Neutrophil (primary cell): Measurements from ENCODE around the gene KIT.

Experiments used
- H3K27ac ChIP-seq: fragments of 200-600 bp; sonication (generic); 2 replicates; pipeline ENCODE4 v1.5.1; 2016; ENCODE audit warnings: mild to moderate bottlenecking, moderate library complexity
- H3K27me3 ChIP-seq: fragments of 200-600 bp; sonication (generic); 2 replicates; pipeline ENCODE4 v1.6.0; 2016; ENCODE audit warnings: mild to moderate bottlenecking
- H3K36me3 ChIP-seq: fragments of 200-600 bp; sonication (generic); 2 replicates; pipeline ENCODE4 v1.5.1; 2017
- H3K4me1 ChIP-seq, 2 experiments: fragments of 200-600 bp in 1 of 2; sonication (generic) in 1 of 2; 1 replicate in 1 of 2; 2 replicates in 1 of 2; pipeline versions ENCODE4 v1.5.1 to v1.6.1; 2013 to 2016; ENCODE audit warnings: low read depth in 1 of 2, low read length in 1 of 2, mild to moderate bottlenecking in 1 of 2, moderate library complexity in 1 of 2; ENCODE audit not compliant: control insufficient read depth in 1 of 2, insufficient read depth in 1 of 2
- H3K4me3 ChIP-seq, 2 experiments: fragments of 200-600 bp in 1 of 2; sonication (generic) in 1 of 2; 1 replicate in 1 of 2; 2 replicates in 1 of 2; pipeline ENCODE4 v1.5.1; 2013 to 2016; ENCODE audit warnings: low read depth in 1 of 2, low read length in 1 of 2, mild to moderate bottlenecking in 1 of 2, moderate library complexity in 1 of 2
- H3K9me3 ChIP-seq: fragments of 200-600 bp; sonication (generic); 2 replicates; pipeline ENCODE4 v1.5.1; 2016
- TF ChIP-seq, protein P1 (sequence below): fragments of 200-600 bp; sonication (generic); IDR thresholded peaks from 2 replicates; pipeline ENCODE4 v1.5.1; 2016; ENCODE audit warnings: antibody characterized with exemption

KIT gene

GRCh38 chr4:54731976-54732375 lies 74.2 kb downstream of the KIT start:
- Histone ChIP-seq H3K4me1 (no peaks in the 10 kb centered on the region), H3K36me3 (no peaks in the 10 kb centered on the region), H3K9me3 (no peaks in the 10 kb centered on the region)

DNA sequence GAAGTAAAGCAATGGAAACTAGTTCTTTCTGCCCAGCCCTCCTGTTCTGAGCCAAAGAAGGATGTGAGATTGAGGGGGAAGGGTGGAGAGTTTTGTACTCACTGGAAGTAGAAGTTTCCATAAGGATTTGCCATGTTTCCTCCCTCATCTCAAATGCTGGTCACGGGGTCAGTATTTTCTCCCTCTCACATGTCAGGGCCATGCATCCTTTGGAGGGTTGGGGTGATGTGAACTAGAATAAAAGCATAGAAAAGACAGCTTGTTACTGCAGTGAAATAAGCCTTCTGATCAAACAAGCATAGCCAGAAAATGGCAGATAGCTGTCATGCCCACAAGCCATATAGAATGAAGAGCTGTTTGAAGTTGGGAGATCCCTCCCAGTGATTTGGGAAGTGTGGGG lies 79.7 kb downstream of the KIT start:
- Histone ChIP-seq H3K4me1 (peaks cover 0 to 5% of the 10 kb centered on the region in 2 experiments), H3K9me3 (no peaks in the 10 kb centered on the region)
- TF ChIP-seq, protein P1, sequence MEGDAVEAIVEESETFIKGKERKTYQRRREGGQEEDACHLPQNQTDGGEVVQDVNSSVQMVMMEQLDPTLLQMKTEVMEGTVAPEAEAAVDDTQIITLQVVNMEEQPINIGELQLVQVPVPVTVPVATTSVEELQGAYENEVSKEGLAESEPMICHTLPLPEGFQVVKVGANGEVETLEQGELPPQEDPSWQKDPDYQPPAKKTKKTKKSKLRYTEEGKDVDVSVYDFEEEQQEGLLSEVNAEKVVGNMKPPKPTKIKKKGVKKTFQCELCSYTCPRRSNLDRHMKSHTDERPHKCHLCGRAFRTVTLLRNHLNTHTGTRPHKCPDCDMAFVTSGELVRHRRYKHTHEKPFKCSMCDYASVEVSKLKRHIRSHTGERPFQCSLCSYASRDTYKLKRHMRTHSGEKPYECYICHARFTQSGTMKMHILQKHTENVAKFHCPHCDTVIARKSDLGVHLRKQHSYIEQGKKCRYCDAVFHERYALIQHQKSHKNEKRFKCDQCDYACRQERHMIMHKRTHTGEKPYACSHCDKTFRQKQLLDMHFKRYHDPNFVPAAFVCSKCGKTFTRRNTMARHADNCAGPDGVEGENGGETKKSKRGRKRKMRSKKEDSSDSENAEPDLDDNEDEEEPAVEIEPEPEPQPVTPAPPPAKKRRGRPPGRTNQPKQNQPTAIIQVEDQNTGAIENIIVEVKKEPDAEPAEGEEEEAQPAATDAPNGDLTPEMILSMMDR = no peak

More at GRCh38 chr4:54731976-54732375, 74.2 kb downstream of the KIT start:
- TF ChIP-seq, protein P1 = no peak
- Histone ChIP-seq H3K27me3 (no peaks in the 10 kb centered on the region), H3K4me3 (no peak overlapping the region), H3K27ac (no peak overlapping the region)

GRCh38 chr4:54741202-54741601 lies 83.4 kb downstream of the KIT start:
- TF ChIP-seq, protein P1 = no peak
- H3K27ac ChIP-seq = no peak overlapping the region
- H3K4me1 ChIP-seq = peaks cover 6 to 19% of the 10 kb centered on the region in 2 experiments
- no peaks in the 10 kb centered on the region for H3K27me3 ChIP-seq
- H3K36me3 ChIP-seq = no peaks in the 10 kb centered on the region
- H3K4me3 ChIP-seq = no peak overlapping the region
- H3K9me3 ChIP-seq = no peaks in the 10 kb centered on the region

More for the DNA sequence above, 79.7 kb downstream of the KIT start:
- no peak overlapping the region for H3K4me3 ChIP-seq
- no peaks in the 10 kb centered on the region for H3K27me3 ChIP-seq
- H3K27ac ChIP-seq = no peak overlapping the region
- no peaks in the 10 kb centered on the region for H3K36me3 ChIP-seq

DNA sequence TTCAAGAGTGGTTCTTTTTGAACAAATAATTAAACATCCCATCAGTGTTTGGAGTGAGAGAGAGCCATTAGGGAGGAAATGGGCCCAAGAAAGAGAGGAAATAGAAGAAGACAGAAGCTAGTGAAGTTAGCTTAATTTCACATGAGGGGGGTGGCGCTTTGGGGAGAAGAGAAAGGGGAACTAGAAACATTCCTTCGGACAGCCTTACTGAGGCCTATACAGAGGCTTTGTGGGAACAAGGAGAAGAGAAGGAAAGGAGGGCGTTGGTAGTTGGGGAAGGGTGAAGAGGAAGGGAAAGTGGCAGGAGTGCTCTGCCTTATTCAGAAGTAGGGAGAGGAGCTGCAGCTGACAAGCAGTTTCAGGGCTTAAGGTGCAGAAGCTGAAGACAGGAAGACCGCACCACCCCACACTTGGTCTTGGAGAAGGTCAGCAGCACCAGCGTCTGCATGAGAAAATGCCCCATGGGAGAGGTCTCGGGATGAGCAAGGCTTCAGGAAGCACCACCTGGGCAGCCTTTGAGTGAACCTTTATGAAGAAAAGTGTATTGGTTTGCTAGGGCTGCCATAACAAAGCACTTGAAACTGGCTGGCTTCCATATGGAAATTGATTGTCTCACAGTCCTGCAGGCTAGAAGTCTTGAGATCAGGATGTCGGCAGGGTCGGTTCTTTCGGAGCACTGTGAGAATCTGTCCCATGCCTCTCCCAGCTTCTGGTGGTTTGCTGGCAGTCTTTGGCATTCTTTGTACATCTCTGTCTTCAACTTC lies 85.1 kb downstream of the KIT start:
- peak overlapping the region; percentile 41 for H3K27ac ChIP-seq
- TF ChIP-seq, protein P1 = no peak
- no peaks in the 10 kb centered on the region for H3K36me3 ChIP-seq

DNA sequence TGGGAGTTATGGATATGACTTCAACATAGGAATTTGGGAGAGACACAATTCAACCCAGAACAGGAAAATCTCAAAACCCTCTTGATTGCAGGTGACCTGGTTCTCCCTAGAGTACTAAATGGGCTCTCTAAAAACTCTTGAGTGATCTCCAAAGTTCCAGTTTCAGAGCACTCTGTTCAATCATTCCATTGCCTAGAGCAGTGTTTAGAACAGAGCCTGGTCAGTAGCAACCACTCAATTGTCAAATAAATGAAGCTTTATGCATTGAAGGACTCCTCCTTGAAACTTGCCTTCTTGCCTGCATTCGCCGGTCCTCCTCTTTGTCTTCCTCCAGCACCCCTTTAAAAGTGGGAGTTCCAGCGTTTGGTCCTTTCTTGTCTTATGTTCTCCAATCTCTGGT lies 85.8 kb downstream of the KIT start:
- peaks cover 6 to 19% of the 10 kb centered on the region in 2 experiments for H3K4me1 ChIP-seq
- H3K9me3 ChIP-seq = no peaks in the 10 kb centered on the region
- TF ChIP-seq, protein P1 = no peak
- no peaks in the 10 kb centered on the region for H3K36me3 ChIP-seq
- peak overlapping the region; percentile 41 for H3K27ac ChIP-seq
- no peaks in the 10 kb centered on the region for H3K27me3 ChIP-seq
- H3K4me3 ChIP-seq = no peak overlapping the region

More for the DNA sequence above, 85.1 kb downstream of the KIT start:
- H3K9me3 ChIP-seq = no peaks in the 10 kb centered on the region
- no peaks in the 10 kb centered on the region for H3K27me3 ChIP-seq
- H3K4me3 ChIP-seq = no peak overlapping the region
- H3K4me1 ChIP-seq = peaks cover 6 to 19% of the 10 kb centered on the region in 2 experiments
